HEK293T (cell line): Measurements from ENCODE around the gene RNASEH2A.
A peak's percentile ranks its signal among the peaks of the same experiment; 100 is the strongest.

Experiments used
- CTCF ChIA-PET: fragments of 350-600 bp; formaldehyde crosslinking; extraction: SDS; loops from one replicate; lab custom pipeline; 2021; ENCODE audit warnings: antibody characterized with exemption, inconsistent platforms; lab: Yijun Ruan, JAX
- POLR2A ChIA-PET: fragments of 350-600 bp; formaldehyde crosslinking; extraction: SDS; loops from one replicate; lab custom pipeline; 2020; ENCODE audit warnings: antibody characterized with exemption, inconsistent platforms; lab: Yijun Ruan, JAX
- DNase-seq: peaks from one replicate; pipeline ENCODE4 v3.0.0; 2012; ENCODE audit warnings: mixed read lengths; ENCODE audit errors: extremely low spot score
- ARNT ChIP-seq: fragments of 450-650 bp; IDR thresholded peaks from 2 replicates; pipeline ENCODE4 v1.6.1; 2017; ENCODE audit warnings: mild to moderate bottlenecking
- BHLHE40 ChIP-seq: fragments of 450-650 bp; IDR thresholded peaks from 2 replicates; pipeline ENCODE4 v1.6.1; 2016; ENCODE audit warnings: mild to moderate bottlenecking, moderate library complexity, borderline replicate concordance
- CTBP1 ChIP-seq: fragments of 450-650 bp; IDR thresholded peaks from 2 replicates; pipeline ENCODE4 v1.6.1; 2016; ENCODE audit warnings: borderline replicate concordance
- ELF4 ChIP-seq: fragments of 450-650 bp; IDR thresholded peaks from 2 replicates; pipeline ENCODE4 v1.6.1; 2017; ENCODE audit warnings: antibody characterized with exemption
- FOXA1 ChIP-seq: fragments of 450-650 bp; IDR thresholded peaks from 2 replicates; pipeline ENCODE4 v1.6.1; 2016; ENCODE audit warnings: mild to moderate bottlenecking
- FOXK2 ChIP-seq: fragments of 450-650 bp; IDR thresholded peaks from 2 replicates; pipeline ENCODE4 v1.6.1; 2016; ENCODE audit warnings: mild to moderate bottlenecking
- FOXM1 ChIP-seq: fragments of 450-650 bp; IDR thresholded peaks from 2 replicates; pipeline ENCODE4 v1.6.1; 2017; ENCODE audit warnings: mild to moderate bottlenecking, borderline replicate concordance
- HDGF ChIP-seq: fragments of 450-650 bp; IDR thresholded peaks from 2 replicates; pipeline ENCODE4 v1.6.1; 2017; ENCODE audit warnings: antibody characterized with exemption, borderline replicate concordance
- L3MBTL2 ChIP-seq: fragments of 450-650 bp; conservative IDR thresholded peaks from 2 replicates; pipeline ENCODE4 v1.6.1; 2016; ENCODE audit warnings: mild to moderate bottlenecking
- LEF1 ChIP-seq: fragments of 450-650 bp; IDR thresholded peaks from 2 replicates; pipeline ENCODE4 v1.6.1; 2017; ENCODE audit warnings: mild to moderate bottlenecking, borderline replicate concordance
- NFRKB ChIP-seq: fragments of 450-650 bp; IDR thresholded peaks from 2 replicates; pipeline ENCODE4 v1.6.1; 2016; ENCODE audit warnings: mild to moderate bottlenecking, moderate library complexity
- PKNOX1 ChIP-seq: fragments of 450-650 bp; IDR thresholded peaks from 2 replicates; pipeline ENCODE4 v1.6.1; 2016
- SP1 ChIP-seq: fragments of 450-650 bp; IDR thresholded peaks from 2 replicates; pipeline ENCODE4 v1.6.1; 2017
- SUZ12 ChIP-seq: fragments of 450-650 bp; IDR thresholded peaks from 2 replicates; pipeline ENCODE4 v1.6.1; 2016; ENCODE audit warnings: mild to moderate bottlenecking
- TARDBP ChIP-seq: fragments of 450-650 bp; IDR thresholded peaks from 2 replicates; pipeline ENCODE4 v1.6.1; 2016
- ZNF384 ChIP-seq: fragments of 450-650 bp; IDR thresholded peaks from 2 replicates; pipeline ENCODE4 v1.6.1; 2016

Gene RNASEH2A

GRCh38 chr19:12783849-12784393 lies 22.5 kb upstream of the RNASEH2A start:
- CTCF ChIA-PET = interaction anchor here (1.3 kb wide), 1 partner anchor 12 kb away, joined by 3 read pairs; no protein-coding TSS in a partner anchor
- no peak for DNase-seq
- TF ChIP-seq FOXA1 (no peak), HDGF (no peak), ELF4 (no peak), FOXM1 (no peak)
- POLR2A ChIA-PET = interaction anchor here (2.6 kb wide), 1 partner anchor 8 kb away, joined by 26 read pairs; the partner anchor contains the start of gene JUNB

- ChIA-PET POLR2A (no interaction called here), CTCF (no interaction called here)
- DNase-seq = no peak
- TF ChIP-seq SUZ12 (no peak), FOXK2 (no peak), NFRKB (no peak), HDGF (no peak), PKNOX1 (no peak), FOXM1 (no peak), ZNF384 (no peak), ARNT (no peak), ELF4 (no peak), CTBP1 (no peak), LEF1 (no peak), L3MBTL2 (no peak), TARDBP (no peak), BHLHE40 (no peak), FOXA1 (no peak), SP1 (no peak)
These were observed 22.0 kb upstream of the RNASEH2A start for GRCh38 chr19:12784394-12784870.

- ChIA-PET POLR2A (no interaction called here), CTCF (no interaction called here)
- DNase-seq = no peak
- TF ChIP-seq BHLHE40 = no peak
- TF ChIP-seq TARDBP = peak; percentile 71
These were observed 21.4 kb upstream of the RNASEH2A start for GRCh38 chr19:12784871-12785430.

- CTCF ChIA-PET = no interaction called here
- POLR2A ChIA-PET = no interaction called here
These were observed 20.9 kb upstream of the RNASEH2A start for GRCh38 chr19:12785431-12786031.

GRCh38 chr19:12786141-12786870 lies 20.1 kb upstream of the RNASEH2A start:
- ChIA-PET CTCF (no interaction called here), POLR2A (no interaction called here)
- DNase-seq = no peak

More at GRCh38 chr19:12785431-12786031, 20.9 kb upstream of the RNASEH2A start:
- no peak for DNase-seq
- no peak for TF ChIP-seq ZNF384
- TF ChIP-seq TARDBP = no peak
- no peak for TF ChIP-seq ARNT
- no peak for TF ChIP-seq PKNOX1
- TF ChIP-seq SUZ12 = no peak
- TF ChIP-seq CTBP1 = no peak
- TF ChIP-seq L3MBTL2 = no peak

More at GRCh38 chr19:12786141-12786870, 20.1 kb upstream of the RNASEH2A start:
- TF ChIP-seq FOXA1 (no peak), HDGF (no peak), SP1 (no peak), LEF1 (no peak), NFRKB (no peak), BHLHE40 (no peak), TARDBP (no peak), CTBP1 (no peak), FOXM1 (no peak), SUZ12 (no peak), ZNF384 (no peak), L3MBTL2 (no peak), FOXK2 (no peak), PKNOX1 (no peak), ARNT (no peak), ELF4 (no peak)
